ENCODE results near the gene KCNAB1.

The KCNAB1 gene

DNA sequence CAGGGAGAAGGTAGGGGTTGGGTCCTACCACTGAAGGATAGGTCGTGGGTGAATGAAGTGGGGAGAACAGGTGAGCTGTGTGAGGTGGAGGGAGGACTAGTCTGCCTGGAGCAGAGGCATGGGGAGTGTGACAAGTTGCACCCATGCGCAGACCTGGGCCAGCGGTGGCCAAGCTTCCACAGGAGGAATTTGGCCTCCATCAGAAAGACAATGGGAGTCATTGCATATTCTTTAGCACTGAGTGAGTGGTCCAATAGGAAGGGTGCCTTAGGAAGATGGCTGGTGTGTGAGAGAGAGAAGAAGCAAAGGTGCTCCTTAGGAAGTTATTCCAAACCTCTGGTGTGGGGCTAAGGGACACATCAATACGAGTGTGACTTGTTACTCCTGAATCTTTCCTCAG, 191.1 kb downstream of the KCNAB1 start:
- DNase-seq (ENCODE audit: low read depth in 2 of 3, low spot score in 1 of 3): no peak

DNA sequence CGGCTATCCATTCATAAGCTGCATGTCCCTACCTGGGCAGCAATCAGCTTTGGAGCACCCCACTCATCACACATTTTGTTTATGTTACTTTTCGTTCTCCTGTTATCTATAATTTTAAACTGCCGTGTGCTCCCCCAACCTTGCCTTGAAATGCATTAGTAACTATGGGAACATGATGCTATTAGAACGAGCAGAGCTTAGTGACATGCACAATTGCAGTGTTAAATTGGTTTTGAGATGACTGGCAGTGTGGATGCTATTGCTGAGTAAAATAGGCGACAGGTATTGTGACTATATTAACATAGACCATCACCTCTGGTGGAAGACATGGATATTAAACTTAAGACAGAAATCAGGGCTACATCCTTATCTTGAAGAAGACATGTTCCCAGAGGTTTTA, 191.6 kb downstream of the KCNAB1 start:
- DNase-seq (ENCODE audit: low read depth in 2 of 3, low spot score in 1 of 3): no peak

DNA sequence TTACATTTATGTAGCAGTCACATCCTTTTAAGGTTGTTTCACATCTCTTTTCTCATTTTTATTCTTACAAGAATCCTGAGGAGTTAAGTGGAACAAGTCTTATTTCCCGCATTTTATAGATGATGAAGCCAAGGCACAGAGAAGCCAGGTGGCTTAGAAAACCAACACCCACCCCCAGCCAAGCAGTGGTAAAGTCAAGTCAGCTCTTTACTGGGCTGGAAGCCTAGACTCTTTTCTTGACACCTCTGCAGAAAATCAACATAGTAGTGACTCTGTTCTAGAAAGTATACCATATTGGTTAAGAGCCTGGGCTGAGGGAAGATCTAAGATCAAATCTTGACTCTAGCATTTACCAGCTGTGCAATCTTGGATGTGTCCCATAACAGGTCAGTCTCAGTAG, 195.7 kb downstream of the KCNAB1 start:
- DNase-seq (ENCODE audit: low read depth in 2 of 3, low spot score in 1 of 3): no peak

DNA sequence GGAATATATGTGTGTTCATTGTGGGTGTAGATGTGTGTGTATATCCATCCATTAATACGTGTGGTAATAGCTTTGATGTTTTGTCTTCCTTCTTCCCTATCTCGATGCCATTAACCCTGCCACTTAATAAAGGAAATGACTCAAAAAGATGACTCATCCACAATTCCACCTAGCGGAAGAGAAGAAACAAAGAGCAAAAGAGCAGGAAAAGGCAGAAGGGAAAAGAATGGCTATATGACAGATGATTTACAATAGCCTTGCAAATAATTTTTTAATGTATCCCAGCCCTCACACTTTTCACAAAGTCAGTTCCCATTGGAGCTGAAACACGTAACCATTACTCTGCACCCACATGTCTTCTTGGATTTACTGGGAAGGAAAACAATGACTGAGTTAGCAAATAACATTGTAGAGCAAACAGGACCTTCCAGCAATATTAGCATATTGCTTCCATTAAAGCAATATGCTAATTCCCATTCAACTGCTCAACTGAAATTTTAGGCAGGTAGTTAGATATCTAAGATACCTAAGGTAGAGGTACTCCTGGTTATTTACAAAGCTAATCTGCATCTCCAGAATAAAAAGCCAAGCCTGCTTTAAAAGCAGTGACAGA, 197.2 kb downstream of the KCNAB1 start:
- no peak for DNase-seq (ENCODE audit: low read depth in 2 of 3, low spot score in 1 of 3)

DNA sequence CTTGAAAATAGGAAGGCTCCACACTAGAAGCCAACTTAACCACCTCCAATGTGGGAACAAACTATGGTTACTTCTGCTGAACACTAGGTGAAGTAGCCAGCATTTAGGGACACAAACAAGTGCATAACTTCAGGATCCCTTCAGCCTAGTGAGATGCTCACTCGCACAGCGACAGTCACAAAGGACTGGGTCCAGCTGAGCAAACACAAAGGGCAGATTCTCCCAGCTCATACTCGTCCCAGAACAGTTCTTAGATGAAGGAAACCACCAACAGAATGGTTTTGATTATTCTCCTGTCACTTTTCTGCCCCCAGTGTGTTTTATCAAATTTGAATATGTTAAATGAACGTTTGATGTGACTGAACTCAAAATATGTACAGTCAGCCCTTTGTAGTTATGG, 201.6 kb downstream of the KCNAB1 start:
- no peak for DNase-seq (ENCODE audit: low read depth in 2 of 3, low spot score in 1 of 3)

DNA sequence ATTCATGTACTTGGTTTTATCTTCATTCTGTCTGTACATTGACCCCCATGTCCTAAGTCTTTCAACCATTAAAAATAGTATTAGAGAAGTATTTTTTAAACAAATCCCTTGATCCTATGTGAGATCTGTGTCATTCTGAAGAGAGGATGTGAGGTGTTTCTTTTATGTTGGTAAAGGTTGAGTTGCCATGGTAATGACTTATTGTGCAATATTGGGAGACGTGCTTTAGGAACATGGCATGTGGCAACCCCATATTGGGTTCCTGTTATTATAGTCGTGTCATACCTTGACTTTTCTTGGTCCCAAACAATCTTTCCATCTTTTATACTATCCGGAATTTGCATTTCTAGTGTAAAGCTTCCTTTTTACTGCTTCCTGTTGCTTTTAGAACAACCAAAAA, 203.1 kb downstream of the KCNAB1 start:
- no peak for DNase-seq (ENCODE audit: low read depth in 2 of 3, low spot score in 1 of 3)

DNA sequence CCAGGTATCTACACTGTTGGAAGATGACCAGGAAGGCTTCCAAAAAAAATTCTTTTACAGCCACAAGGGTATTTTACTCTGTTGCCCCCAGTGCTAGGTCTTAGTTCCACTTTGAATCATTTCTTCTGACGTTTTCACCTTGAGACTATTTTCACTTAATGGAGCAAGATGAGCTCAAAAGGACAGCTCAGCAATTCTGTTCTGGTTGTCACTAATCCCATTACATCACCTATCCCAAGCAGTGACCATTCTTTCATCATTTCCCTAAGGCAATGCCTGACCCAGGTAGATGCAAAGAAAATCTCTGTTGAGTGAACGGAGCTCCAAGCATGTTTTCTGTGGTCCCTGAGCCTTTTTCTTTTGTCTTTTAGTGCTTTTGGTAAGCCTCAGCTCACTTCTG, 210.0 kb downstream of the KCNAB1 start:
- DNase-seq (ENCODE audit: low read depth in 2 of 3, low spot score in 1 of 3): no peak

DNA sequence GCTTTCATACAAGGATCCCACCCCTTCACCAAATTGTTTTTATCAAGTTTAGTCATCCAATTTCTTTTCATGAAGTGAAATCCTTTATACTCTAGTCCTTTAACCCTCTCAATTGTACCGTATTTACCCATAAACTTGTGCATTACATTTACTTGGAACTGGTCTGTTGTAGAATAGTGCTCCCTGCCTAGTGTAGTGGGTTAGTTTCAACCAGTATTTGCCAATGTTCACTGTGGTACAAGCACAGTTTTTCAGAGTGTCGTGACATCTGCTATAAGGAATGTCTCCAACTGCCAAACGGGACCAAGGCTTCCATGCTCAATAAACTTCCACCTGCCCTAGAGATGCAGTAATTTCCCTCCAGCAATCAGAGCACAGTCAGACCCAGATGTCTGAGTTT, 211.9 kb downstream of the KCNAB1 start:
- no peak for DNase-seq (ENCODE audit: low read depth in 2 of 3, low spot score in 1 of 3)

DNA sequence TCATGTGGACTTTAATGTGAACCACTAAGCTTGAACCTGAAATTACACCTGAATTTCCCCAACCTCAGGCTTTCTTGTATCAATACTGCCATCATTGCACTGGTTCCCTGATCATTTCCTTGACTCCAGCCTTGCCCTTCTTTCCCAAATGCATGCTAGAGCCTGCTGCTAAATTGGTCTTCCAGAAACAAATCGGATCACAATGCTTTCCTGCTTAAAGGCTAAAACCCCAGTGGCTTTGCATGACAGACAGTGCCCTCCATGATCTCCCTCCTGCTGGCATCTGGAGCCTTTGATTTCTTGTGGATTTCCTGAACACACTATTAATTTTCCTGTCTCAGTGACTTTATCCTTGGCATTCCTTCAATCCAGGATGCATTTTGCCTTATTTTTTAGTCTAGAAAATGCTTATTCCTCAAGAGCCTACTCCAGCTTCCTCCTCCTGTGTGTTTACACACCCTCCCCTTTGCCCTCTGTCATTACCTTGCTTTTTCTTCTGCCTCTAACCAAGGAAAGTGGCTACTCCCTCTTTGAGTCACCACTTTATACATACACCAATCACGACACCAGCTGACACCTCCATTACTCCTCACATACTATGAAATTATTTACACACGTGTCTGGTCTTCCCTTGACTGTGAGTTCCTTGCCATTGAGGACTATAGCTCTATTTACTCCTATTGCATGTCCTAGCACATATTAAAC, 214.6 kb downstream of the KCNAB1 start:
- DNase-seq (ENCODE audit: low read depth in 2 of 3, low spot score in 1 of 3): no peak

DNA sequence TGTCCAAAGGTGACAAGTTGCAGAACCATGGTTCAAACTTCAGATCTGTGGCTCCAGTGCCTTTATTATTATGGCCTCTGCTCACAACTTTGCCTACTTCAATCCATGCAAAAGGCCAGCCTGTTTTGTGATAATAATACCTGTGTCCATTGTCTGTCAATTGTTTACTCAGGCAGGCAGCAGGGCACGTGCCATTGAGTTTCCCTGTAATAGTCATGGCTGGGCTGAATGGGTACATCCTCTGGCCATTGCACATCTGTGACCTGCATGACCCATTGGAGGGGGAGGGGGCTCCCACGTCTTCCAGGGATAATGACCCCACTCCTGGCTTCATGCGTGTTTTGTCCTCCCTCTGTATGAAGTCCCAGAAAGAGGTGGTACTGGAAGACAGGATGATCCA, 219.1 kb downstream of the KCNAB1 start:
- DNase-seq (ENCODE audit: low read depth in 2 of 3, low spot score in 1 of 3): no peak

DNA sequence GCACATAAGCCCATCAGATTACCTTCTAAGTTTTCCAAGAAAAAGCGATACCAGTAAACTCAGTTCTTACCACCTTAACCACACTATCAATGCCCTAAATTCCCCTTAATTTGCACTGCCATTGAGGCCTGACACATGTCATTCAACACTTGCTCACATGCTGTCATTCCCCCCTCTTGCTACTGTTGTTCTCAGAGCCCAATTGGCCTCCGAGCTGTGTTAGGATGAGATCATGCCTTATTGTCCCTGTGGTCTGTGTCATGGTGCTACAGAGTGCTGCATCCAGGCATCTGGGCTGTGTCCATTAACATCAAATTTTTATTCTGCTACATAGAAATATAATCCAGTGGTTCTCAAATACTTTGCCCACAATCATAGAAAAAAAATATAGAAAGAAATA, 221.0 kb downstream of the KCNAB1 start:
- DNase-seq (ENCODE audit: low read depth in 2 of 3, low spot score in 1 of 3): no peak

DNA sequence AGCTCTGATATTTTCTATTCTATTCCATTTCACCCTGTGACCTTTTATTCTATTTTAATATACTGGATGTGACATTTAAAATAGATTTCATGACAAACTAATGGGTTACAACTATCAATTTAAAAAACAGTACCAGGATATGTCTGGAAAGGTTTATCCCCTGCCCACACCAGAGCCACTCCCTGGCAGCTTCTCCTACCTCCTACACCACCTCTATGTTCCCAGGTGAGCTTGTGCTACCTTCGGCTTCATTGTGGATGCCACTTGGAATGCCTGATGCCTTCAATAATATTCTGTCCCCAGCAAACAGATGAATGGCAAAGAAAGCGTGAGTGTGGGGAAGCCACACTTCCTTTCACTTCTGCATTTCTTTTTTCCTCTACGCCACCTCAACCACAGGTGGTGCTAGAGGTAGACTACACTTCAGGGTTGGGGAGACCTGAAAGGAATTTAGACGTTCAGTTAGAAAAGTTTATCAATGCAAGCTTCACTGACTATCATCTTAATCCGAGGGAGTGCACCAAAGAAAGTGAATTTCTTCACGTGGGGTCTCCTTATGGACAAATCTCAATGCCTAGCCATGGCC, 221.5 kb downstream of the KCNAB1 start:
- no peak for DNase-seq (ENCODE audit: low read depth in 2 of 3, low spot score in 1 of 3)

DNA sequence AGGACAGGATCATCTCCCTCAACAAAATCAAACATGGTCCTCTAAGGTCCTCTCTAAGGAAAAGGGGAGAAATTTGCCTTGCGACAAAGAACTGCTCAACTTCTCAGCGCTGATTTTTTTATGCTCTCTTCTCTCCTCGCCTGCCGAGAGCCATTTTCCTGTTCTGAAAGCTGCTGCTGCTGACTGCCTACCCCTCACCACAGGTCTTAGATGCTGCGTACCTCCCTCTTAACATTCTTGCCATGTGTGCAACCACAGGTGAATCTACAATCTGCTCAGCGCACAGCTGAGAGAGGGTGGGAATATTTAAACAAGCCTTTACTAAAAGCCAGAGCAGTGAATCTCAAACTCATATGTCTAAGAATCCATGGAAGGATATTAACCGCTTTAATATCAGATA, 223.8 kb downstream of the KCNAB1 start:
- no peak for DNase-seq (ENCODE audit: low read depth in 2 of 3, low spot score in 1 of 3)

DNA sequence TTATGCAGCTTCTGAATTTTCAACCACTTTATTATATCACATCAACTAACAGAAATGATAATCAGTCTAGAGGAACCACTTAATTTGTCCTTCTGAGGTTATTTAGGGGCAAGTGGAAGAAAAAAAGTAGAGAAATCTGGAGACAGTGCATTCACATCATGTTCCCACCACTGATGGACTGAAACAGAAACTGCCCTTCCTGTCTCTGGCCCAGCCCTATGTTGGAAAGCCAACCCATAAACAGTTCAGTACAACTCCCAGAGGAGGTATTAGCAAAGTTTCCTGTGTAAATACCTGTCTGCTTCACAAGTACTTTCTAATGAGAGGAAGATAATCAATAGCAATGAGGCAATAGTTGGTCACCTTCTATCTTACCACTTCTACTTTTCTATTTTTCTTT, 228.7 kb downstream of the KCNAB1 start:
- no peak for DNase-seq (ENCODE audit: low read depth in 2 of 3, low spot score in 1 of 3)

DNA sequence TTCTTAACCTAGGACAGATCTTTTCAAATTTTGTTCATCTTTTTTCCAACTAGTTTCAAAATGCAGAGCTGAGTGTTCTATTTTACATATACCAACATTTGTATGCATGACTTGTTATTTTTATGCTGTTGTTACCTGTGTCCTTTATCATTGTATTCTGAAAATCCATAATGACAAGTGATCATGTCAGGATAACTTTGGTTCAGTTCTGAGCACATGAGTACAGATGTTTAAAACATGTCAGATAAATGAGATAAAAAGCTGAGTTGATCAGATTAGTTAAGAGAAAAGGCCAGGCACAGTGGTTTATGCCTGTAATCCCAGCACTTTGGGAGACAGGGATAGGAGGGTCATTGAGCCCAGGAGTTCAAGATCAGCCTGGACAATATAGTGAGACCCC, 229.6 kb downstream of the KCNAB1 start:
- no peak for DNase-seq (ENCODE audit: low read depth in 2 of 3, low spot score in 1 of 3)

DNA sequence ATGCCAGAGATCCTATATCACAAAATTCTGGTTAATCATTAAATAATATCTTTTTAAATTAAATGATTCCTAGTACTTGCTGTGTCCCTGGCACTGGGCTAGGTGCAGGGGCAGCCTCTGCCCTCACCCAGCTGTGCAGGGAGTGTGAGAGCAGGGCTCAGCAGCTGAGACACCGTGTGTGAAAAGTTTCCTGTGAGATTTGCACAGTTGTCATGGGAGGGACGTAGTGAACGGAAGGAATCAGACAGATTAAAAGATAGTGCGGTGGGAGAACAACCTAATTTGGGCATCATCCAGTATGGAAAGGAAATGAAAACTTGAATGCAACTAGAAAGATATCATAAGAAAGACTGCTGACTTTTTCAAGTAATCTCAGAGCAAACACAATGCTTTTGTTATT, 230.4 kb downstream of the KCNAB1 start:
- no peak for DNase-seq (ENCODE audit: low read depth in 2 of 3, low spot score in 1 of 3)

DNA sequence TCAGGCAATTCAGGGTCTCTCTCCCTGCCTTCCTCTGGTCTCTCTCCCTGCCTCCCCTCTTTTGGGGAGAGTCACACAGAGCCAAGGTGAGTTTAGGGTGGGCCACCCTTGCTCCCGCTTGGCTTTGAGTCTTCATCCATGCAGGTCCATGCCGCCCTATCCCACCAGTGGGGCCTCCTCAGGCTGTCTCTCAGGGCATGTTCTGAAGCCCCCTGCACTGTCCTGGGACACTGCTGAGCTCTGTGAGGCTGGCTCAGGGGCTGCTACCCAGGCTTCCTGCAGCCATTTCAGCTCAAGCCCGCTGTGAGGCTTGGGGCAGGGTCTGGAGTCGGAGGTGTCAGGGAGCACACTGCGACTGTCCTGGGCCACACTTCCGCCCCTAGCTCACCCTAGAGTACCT, 231.4 kb downstream of the KCNAB1 start:
- DNase-seq (ENCODE audit: low read depth in 2 of 3, low spot score in 1 of 3): no peak

DNA sequence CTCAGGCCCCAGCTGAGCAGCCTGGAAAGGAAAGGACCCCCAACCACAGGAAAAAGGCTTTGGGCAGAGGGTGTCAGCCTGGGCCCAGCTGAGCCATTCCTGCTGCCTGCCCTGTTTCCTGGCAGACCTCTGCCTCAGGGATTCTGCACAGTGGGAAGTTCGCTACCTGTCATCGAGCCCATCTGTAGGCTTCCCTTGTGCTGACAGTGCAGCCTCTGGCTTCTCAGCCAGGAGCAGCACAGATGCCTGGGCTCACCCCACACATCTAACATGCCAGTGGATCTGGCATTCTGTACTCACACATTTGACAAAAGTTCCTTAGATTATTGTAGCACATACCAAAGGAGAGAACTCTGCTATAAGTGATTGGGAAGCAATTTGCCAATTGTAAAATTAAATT, 232.3 kb downstream of the KCNAB1 start:
- no peak for DNase-seq (ENCODE audit: low read depth in 2 of 3, low spot score in 1 of 3)

DNA sequence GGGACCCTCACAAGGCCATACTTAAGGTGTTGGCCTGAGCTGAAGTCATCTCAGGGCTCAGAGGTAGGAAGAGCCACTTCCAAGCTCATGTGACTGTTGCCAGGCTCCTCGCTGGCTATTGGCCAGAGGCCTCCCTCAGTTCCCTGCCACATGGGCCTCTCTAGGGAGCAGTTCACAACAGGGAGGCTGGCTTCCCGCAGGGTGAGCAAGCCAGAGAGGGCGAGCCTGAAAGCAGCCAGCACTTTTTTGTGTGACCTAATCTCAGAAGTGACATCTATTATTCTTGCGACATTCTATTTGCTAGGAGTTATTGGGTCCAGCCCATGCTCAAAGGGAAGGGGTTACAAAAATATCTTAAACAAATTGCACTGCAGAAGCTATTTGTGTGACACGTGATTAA, 233.2 kb downstream of the KCNAB1 start:
- DNase-seq (ENCODE audit: low read depth in 2 of 3, low spot score in 1 of 3): no peak

DNA sequence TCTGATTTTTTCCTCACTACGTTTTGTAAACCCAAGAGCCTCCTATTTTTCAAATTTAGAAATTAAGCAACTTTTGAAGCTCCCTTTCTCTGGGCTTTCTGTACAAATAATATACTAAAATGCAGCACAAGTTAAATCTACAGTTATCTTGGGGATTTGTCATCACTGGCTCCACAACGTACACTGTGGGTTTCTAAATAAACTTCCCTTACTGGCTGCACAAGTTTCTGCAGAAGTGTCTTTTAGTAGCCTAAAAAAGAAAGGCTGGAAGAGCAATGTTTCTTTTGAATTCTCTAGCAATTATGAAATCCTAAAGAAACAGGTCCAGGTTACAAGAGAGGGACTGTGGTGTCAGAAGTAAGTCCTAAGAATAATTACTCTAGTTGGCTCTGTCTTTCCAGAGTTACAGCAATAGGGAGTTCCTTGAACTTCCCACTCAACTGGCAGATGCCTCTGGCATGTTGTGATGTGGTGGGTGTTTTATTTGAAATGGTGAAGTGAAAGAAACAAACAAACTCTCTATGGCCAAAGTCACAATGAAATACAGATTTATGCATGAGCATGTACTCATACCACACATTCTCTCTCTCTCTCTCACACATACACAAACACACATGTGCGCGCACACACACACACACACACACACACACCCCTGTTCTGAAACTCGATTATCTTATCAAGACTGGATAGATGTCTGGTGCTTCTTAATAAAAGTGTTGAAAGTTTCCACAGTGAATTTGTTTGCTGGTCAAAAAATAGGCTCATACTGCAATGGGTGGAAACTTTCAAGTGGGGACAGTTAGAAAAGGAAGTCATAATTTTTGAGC, 236.4 kb downstream of the KCNAB1 start:
- no peak for DNase-seq (ENCODE audit: low read depth in 2 of 3, low spot score in 1 of 3)

DNA sequence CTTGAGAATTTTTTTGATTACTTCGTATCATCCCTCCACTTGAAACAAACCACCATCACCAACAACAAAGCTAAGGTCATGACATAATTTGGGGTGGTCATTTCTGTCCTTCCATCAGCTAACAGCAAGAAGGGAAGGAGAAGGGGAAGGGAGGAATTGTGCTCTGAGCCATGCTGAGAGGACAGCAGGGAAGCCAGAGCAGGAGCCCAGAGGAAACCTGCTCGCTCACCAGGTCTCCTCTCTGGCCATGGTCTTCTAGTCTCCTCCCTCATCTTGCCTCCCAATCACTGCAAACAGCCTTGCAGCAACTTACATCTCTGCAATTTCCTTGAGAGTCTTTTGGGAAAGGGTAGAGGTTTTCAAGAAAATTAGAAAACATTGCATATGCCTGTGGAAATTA, 237.9 kb downstream of the KCNAB1 start:
- no peak for DNase-seq (ENCODE audit: low read depth in 2 of 3, low spot score in 1 of 3)

DNA sequence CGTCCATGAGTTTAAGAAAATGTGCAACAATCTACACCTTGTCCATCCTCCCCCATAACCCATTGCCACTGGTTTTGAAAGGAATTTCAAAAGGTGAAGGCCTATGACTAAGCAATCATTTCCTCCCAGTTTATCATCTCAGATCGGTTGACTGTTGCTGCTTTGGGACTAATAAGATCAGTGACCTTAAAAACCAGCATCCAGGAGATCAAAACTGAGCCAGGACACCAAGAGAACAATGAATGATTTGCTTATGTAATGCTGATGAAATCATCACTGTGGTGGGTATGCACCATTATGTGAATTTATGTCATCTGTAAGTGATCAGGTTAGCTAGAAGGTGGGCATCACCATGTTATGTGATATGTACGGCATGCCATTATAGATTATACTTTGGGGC, 239.0 kb downstream of the KCNAB1 start:
- DNase-seq (ENCODE audit: low read depth in 2 of 3, low spot score in 1 of 3): no peak
